HG03457 (cell line): ENCODE results near the gene SNX27.
"Not testable (repeated sequence)": the region's sequence is repeated elsewhere in the genome, so short reads cannot be mapped to it uniquely, and the experiment has no call there.

Experiments used
- ATAC-seq: cut with Tn5 transposase; IDR thresholded peaks from one replicate; pipeline ENCODE4 v1.9.1; 2021; ENCODE audit warnings: moderate number of reproducible peaks; ENCODE audit not compliant: unreplicated experiment

The SNX27 gene

DNA sequence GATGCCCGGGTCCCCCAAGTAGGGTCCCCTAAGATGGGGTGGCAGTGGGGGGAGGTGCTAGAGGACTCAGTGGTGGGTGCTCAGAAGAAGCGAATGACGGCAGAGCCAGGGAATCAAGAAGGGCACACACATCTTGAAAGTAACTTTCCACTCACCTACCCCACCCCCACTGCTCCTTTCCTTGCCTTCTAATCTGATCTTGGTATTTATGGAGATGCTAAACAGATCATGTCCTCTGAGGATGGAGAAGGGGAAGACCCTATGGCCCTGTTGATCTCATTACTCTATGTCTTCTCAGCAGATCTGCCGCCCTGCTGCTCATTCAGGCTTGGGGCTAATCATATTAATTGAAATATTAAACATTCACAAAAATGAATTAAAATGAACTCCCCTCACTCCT is 106.8 kb downstream of the SNX27 start:
- ATAC-seq = no peak

DNA sequence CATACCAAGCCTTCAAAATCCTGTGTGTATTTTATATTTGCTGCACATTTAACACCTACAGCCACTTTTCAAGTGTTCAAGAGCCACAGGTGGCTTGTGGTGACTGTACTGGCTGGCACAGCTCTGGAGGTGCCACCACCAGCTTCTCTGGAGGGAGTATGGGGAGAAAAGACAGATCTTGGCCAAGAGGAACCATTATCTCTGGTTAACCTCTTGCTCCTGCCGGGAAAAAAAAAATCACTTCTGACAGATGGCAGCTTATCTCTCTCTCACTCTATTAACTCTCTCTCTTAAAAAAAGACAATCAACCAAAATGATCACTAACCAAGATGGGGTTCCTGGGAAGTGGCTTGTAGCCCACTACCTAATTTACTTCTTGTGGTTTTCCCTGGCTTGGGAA is 108.3 kb downstream of the SNX27 start:
- no peak for ATAC-seq

DNA sequence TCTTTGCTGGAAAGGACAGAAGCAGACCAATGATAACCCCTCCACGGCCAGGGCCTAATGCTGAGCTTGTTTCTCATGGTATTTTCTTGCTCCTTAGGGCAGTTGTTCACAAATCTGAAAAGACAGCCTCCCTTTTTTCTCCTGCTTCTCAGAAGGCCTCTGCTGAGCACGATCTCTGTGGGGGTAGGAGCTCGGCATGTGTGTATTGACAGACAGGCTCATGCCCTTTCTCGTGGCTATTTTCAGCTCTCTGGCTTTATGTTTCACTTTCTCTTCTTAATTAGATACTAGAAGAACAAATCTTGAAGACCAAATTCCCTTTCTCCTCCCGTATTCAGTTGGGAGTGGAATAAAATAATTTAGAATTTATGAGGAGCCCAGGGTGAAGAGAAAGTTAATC is 108.7 kb downstream of the SNX27 start:
- no peak for ATAC-seq

DNA sequence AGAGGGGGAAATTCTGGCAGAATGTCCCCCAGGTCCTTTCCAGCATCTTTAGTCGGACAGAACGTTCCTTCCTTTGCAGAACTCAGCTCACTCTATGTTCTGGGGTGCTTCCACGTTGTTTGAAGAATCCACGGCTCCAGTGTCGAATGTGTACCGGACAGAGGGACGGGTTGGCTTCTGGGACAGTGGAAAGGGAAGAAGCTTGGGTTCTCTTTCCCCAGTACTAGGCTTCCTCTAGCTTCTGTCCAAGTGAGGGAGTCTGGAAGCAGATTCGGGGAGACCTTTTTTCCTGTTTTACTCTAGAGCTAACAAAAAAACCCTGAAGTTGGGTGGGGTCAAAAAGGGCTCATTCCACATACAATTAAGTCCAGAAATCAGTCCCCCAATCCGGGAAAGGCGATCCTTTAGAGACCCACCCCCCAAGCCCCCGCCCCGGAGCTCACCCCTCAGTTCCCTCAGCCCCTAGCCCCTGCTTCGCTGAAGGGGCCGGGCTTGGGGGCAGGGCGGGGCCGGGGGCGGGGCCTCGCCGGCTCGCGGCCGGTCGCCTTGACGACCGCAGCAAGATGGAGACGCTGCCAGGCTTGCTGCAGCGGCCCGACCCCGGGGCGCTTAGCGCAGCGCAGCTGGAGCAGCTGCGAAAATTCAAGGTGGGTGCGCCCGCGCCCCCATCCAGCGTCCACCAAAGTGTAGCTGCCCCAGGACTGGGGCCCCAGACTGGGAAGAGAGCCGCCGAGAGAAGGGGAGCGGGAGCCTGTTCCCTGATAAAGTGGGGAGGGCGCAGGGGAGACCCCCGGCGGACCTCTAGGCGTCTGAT is 109.3 kb downstream of the SNX27 start, which contains the start of gene RIIAD1:
RIIAD1 (plus strand) TSS at position 549 of the 814 bp plus-strand sequence; CDS start at position 564, 15 bp downstream.
- ATAC-seq = no peak

DNA sequence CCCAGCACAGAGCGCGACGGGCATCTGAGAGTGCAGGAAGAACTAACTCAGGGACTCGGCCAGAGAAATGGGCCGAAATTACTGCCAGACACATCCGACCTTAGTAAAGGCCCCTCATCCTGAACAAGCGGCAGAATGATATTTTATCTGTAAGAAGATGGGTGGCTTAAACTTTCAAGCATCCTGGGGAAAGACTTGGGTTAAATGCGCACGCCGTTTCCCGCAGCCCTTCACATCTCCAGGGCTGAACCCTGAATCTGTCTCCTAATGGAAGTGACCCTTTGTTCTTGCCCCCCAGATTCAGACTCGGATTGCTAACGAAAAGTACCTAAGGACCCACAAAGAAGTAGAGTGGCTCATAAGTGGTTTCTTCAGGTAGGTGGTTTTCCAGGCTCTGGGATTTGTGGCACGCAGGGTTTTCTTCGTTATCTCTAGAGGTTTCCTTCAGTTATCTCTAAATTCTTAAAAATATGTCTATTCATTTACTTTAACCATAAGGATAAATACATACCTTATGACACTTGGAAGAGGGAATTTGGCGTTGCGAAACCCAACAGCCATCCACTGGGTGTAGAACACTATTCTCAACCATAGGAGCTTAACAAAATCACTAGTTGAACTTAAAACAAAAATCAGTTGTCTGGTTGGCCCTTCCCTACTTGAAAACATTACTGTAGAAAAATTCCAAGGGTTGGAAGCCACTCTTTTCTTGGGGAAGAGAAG is 110.1 kb downstream of the SNX27 start:
- no peak for ATAC-seq

DNA sequence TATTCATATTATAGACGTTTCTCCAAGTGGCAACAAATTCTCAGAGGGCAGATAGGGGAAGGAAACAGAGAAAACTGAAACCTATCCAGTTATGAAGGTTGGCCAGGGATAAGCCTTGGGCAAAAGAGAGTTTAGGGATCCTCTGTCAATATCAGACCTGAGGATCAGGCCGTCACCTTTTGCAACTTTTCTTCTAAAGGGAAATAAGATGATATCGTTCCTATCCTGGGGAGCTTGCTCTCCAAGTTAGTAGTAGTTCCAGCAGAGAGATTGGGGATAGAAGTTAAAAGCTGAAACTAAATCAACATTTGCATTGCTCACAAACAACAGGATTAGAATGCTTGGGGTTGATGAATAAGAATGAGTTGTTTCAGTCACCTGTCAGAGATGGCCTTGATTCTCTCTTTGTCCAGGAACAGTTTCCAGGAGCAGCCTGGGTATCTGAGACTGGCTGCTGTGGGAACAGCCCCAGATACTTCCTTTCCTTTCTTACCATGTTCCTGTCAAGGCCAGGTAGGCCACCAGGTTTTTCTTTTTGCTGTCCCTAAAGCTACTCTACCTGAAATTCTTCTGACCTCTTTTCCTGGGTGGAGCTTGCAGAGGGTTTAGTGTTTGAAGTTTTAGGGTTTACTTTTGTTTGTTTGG is 112.0 kb downstream of the SNX27 start:
- ATAC-seq = no peak

DNA sequence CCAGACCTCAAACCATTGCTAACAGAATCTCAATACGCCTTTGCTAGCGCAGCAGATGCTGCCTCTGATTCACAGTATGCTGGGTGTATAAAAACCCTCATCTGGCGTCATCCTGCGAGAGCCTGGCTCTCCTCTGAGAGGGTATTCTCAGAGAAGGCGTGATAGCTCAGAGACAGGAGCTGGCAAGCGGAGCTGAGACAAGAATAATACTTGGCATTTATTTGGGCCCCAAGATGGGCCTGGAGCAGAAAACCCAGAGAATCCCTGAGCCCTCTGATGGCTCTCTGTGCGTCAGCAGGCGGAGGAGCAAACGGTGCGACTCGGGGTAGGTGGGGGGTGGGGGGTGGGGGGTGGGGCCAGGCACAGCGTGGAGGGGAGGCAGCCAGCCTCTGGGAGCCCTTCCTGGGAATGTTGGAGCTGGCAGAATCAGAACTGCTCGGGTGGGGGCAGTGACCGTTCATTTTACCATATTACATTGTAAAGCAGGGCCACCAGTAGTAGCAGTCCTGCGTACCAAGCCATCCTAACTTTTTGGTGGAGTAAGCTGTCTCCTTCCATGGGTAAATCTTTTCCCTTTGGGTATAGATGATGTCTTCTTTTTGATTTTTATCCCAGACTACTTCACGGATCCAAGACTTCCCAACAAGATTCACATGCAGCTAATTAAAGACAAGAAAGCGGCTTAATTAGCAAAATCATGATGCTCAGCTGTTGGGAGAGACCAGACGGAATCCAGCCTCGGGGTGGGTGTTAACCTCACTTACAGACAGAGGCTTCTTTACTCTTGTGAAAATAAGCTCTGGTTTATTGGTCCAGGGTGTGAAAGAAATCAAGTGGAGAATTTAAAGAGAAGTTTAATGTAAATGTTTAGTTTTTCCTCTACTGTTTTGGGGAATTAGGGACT is 116.6 kb downstream of the SNX27 start:
- no peak for ATAC-seq

DNA sequence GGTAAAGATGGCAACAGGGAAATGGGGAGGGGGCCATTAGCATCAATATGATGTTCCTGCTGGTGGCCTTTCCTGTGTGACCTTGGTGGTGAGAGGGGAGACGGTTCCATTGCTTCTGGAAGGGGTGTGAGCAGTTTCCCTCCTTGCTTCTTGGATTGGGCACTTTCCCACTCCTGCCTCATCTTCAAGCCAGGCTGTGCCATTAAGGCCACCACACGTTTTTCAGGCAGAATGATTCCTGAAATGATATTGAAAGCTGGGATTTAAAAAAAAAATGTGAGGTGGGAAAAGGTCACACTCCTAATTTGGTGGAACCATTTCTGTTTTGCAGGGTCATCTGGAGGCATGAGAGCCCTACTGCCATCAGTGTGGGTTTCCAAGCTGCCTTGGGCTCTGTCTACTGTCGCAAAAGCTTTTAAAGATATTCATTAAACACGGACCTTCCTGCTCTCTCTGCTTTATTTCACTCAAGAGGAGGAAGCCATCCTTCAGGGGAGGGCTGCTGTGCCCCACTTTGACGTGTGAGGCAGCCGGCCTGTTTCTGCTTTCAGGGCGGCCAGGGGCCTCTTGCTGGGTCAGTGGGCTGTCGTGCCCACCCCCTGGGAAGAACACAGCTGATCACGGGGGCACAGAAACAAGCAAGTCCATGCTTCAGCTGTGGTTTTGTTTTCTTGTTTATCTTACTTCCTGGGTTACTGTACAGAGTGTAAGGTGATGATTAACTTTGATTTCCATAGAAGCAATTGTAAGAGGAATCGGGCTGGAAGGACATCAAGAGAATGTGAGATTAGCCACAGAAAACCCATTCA is 117.5 kb downstream of the SNX27 start:
- no peak for ATAC-seq

DNA sequence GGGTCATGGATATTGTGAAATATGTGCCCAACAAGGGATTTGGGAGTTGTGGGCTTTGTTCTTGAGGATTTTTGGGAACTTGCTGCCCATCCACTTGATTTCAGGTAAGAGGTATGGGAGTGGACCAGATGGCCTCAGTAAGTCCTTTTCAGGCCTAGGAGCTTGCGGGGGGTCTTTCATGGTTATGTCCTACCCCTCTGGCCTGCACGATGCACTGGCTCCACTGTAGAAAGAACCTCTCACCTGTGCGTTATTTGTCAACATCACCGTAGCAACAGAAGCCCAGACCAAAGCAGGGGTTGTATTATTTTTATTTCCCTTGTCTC is 118.1 kb downstream of the SNX27 start:
- no peak for ATAC-seq

DNA sequence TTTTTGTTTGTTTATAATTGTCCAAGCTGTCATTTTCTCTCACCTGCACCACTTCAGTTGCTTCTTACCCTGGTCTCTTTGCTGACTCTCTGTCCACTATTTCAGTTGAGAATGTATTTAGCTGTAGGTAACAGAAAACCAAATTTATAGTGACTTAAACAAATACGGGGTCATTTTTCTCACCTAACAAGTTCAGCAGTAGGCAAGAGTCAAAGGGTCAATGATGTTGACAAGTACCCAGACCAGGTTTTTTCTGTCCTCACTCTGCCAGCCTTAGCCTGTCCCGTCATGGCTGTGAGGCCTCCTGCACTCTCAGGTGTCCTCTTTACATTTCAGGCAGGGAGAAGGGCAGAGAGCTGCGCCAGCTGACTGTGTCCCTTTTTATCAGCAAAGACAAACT is 121.3 kb downstream of the SNX27 start:
- ATAC-seq = no peak

DNA sequence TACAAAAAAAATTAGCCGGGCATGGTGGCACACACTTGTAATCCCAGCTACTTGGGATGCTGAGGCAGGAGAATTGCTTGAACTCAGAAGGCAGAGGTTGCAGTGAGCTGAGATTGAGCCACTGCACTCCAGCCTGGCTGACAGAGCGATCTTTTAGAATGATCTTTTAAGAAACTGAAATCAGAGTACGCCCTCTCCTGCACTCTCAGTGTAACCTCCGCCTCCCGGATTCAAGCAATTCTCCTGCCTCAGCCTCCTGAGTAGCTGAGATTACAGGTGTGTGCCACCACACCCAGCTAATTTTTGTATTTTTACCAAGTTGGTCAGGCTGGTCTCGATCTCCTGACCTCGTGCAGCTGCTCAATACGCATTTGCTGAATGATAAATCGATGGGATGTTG is 122.1 kb downstream of the SNX27 start:
- not testable (repeated sequence) for ATAC-seq

DNA sequence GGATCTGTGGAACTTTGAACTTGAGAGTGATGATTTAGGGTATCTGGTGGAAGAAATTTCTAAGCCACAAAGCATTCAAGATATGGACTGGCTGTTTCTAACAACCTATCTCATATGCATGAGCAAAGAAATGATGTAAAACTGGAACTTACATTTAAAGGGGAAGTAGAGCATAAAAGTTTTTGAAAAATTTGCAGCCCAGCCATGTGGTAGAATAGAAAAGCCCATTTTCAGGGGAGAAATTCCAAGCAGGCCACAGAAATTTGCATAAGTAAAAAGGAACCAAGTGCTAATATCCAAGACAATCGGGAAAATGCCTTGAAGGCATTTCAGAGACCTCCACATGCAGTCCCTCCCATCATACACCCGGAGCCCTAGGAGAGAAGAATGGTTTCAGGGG is 125.2 kb downstream of the SNX27 start:
- no peak for ATAC-seq

DNA sequence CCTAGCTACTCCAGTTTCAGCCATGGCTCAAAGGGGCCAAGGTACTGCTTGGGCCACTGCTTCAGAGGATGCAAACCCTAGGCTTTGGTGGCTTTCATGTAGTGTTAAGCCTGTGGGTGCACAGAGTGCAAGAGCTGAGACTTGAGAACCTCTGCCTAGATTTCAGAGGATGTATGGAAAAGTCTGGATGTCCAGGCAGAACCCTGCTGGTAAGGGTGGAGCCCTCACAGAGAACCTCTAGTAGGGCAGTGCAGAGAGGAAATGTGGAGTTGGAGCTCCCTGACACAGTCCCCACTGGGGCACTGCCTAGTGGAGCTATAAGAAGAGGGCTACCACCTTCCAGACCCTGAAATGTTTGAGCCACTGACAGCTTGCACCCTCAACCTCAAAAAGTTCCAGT is 125.6 kb downstream of the SNX27 start:
- no peak for ATAC-seq

DNA sequence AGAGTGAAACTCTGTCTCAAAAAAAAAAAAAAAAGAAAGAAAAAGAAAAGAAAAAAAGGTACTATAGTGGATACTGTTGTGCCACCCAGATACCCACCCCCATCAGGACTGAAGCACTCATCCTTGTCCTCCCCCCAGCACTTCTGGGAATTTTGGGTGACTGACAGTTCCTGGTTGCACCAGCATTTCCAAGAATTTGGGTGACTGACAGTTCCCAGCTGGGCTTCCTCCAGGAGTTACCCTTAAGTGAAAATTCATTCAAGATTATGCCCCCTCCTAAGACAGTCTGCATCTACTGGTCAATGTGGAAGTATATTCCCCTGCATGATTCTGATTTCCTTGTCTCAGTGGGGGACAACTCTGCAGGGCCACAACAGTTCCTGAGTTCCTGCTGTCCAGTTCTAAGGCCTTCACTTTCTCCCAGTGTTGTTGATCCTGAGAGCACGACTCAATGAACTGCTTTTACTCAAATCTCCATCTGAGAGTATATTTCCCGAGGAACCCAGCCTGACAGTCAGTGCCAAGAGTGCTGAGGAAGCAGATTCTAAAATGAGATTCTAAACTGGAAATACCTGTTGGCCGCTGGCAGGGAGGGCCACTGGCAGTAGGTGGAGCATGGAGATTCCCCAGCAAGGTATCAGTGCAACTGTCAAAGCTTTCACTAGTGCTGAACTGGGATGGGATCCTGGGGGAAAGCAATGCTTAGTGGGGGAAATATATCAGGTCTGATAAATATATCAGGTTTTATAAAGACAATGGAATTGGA is 127.9 kb downstream of the SNX27 start:
- no peak for ATAC-seq

DNA sequence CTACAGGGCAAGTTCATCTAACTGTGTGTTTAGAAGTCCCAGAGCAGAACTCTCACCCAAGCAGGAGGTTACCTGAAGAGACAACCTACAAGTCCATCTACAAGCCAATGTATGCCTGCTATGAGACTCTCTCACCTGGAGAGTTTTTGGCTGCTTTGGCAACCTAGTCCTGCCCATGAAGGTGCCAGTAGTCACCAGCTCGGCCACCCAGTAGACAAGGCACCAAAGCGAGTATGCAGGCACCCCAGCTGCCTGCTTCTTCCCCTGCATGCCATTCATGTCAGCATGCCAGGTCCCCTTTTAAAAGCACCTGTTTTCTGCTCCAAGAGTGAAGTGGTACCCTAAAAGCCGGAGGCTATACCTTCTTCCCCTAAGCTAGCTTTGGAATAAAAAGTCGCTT is 129.7 kb downstream of the SNX27 start:
- no peak for ATAC-seq
